NCI-H748 (cell line): ENCODE measurements around the gene ATG16L2.
A peak's percentile ranks its signal among the peaks of the same experiment; 100 is the strongest.
"Not testable (repeated sequence)": the region's sequence is repeated elsewhere in the genome, so short reads cannot be mapped to it uniquely, and the experiment has no call there.

Experiments
- DNase-seq: peaks from one replicate; lab custom pipeline; 2025; ENCODE audit not compliant: unreplicated experiment; lab: John Stamatoyannopoulos, UW

ATG16L2 gene

DNA sequence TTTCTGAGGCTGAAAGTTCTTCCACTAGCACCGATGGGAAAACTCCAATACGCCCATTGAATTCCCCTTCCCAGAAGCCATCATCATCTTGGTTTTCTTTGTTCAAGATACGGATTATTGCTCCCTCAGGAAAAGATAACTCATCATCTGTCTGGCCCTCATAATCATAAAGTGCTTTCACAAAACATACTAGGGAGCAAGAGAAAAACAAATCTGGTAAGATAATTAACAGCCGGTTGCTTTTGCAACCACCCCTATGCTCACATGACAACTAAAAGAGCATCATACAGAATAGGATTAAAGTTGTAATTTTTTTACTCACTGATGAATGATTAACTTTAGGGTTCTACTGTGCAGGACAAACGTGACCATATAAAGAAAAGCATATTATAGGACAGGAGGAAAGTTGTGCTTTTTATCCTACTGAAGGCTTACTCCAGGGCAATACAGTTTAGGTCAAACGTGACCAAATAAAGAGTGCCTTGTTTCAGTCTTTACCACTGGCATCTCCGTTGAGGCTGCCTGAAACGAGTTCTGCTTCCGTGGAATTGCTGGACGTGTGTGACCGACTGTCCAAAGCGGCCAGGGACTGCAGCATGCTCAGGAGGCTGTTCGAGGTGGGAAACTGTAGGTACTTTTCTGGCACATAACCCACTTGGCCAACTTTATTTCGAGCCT lies 28.6 kb downstream of the ATG16L2 start:
- no peak for DNase-seq

GRCh38 chr11:72844356-72844755 lies 30.1 kb downstream of the ATG16L2 start:
- no peak for DNase-seq

DNA sequence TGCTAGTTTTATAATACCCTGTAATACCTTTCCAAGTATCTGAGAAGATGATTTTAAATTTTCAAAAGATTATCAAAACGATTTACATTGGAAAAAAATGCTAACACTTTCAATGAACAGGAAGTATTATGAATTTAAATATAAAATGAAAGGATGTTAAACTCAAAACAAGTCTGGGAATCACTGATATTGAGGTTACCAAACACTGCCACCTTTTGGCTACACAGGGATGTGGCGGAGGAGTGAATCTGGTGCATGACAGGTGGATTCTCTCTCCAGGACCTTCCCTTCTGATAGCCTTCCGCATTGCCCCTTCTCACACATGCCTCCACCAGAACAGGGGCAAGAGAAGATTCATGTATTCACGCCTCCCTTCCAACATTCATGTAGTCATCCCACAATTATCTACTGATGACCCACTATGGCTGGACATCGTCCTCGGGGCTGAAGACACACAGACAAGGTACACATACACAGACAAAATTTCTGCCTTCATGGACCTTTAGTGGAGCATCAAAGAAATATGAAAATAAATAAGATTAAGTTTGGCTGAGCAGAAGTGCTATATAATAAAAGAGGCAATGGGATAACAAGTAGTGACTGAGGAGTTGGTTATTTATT lies 34.7 kb downstream of the ATG16L2 start:
- DNase-seq, result peak; percentile 37

DNA sequence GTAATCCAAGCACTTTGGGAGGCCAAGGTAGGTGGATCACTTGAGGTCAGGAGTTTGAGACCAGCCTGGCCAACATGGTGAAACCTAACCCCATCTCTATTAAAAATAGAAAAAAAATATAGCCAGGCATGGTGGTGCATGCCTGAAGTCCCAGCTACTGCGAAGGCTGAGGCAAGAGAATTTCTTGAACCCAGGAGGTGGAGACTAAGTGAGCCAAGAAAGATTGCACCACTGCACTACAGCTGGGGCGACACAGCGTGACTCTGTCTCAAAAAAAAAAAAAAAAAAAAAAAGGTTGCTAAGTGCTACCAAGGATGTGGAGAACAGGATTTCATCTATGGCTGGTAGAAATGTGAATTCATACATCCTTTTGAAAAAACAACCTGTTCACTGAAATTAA lies 36.6 kb downstream of the ATG16L2 start:
- no peak for DNase-seq

- no peak for DNase-seq
Observed at GRCh38 chr11:72851726-72852125, 37.5 kb downstream of the ATG16L2 start.

- peak; percentile 76 for DNase-seq
Observed at GRCh38 chr11:72856065-72856464, 41.9 kb downstream of the ATG16L2 start.

DNA sequence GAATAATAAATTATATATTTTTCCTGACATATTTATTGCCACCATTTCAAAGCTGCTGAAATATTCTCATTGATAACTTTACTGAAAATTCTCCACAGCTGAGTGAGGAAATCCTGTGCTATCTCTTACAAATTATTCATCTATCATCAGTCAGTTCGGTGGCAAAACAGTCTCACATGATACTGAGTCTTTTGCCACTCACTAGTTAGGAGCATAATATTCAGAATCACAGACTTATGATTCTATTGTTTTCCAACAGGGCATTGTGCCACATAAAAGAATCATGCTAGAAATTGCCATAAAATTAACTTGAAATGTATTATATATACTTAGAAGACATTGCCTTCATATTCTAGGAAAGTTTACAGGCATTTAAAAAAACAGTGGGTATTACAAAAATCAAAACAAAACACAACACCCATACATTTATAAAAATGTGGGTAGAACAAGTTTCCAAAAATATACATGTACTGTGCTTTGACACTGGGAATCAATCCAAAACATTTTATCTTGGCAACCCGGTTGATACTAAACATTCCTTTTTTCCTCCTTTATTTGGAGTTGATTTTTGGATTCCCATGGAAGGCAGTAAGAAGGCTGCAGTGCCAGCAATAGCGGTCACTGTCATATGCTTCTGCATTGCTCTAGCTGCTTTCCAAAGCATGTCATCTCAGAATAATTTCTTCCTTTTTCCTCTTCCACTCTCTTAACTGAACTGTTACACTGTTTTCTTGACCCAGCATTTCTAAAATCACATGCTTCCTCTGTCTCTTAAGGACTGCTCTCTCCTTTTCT lies 42.5 kb downstream of the ATG16L2 start:
- DNase-seq, result no peak

DNA sequence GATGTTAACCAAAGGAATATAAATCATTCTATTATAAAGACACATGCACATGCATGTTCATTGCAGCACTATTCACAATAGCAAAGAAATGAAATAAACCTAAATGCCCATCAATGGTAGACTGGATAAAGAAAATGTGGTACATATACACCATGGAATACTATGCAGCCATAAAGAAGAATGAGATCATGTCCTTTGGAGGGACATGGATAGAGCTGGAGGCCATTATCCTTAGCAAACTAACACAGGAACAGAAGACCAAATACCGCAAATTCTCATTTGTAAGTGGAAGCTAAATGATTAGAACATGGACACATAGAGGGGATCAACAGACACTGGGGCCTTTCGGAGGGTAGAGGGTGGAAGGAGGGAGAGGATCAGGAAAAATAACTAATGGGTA lies 44.1 kb downstream of the ATG16L2 start:
- not testable (repeated sequence) for DNase-seq

GRCh38 chr11:72859126-72859525 lies 44.9 kb downstream of the ATG16L2 start:
- DNase-seq, result no peak

GRCh38 chr11:72860010-72860409 lies 45.8 kb downstream of the ATG16L2 start:
- no peak for DNase-seq

GRCh38 chr11:72860592-72860991 lies 46.4 kb downstream of the ATG16L2 start:
- no peak for DNase-seq

DNA sequence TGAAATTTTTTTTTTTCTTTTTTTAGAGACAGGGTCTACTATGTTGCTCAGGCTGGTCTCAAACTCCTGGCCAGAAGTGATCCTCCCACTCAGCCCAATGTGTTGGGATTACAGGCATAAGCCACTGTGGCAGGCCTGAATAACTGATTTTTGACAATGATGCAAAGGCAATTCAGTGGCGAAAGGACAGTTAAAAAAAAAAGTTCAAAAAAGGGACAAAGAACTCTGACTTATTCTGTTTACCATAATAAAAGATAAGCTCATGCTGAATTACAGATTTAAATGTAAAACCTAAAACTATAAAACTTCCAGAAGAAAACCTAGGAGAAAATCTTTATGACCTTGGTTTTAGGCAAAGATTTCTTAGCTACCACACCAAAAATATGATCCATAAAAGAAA lies 48.9 kb downstream of the ATG16L2 start:
- DNase-seq, result no peak

DNA sequence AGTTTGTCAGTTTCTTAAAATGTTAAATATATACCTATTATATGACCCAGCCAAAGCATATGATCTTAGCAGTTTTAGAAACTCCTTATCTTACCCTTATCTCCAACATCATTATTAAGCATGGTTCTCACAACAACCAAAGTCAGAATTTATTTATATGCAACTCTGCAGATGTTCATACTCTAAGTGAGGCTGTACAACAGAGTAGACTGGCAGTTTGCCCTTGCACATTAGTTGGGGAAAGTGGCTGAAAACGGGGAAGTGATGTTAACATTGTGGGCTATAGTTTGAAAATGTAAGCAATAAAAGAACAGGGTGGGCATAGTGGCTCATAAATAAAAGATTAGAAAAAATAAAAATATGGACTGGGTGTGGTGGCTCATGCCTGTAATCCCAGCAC lies 49.7 kb downstream of the ATG16L2 start:
- DNase-seq, result no peak

DNA sequence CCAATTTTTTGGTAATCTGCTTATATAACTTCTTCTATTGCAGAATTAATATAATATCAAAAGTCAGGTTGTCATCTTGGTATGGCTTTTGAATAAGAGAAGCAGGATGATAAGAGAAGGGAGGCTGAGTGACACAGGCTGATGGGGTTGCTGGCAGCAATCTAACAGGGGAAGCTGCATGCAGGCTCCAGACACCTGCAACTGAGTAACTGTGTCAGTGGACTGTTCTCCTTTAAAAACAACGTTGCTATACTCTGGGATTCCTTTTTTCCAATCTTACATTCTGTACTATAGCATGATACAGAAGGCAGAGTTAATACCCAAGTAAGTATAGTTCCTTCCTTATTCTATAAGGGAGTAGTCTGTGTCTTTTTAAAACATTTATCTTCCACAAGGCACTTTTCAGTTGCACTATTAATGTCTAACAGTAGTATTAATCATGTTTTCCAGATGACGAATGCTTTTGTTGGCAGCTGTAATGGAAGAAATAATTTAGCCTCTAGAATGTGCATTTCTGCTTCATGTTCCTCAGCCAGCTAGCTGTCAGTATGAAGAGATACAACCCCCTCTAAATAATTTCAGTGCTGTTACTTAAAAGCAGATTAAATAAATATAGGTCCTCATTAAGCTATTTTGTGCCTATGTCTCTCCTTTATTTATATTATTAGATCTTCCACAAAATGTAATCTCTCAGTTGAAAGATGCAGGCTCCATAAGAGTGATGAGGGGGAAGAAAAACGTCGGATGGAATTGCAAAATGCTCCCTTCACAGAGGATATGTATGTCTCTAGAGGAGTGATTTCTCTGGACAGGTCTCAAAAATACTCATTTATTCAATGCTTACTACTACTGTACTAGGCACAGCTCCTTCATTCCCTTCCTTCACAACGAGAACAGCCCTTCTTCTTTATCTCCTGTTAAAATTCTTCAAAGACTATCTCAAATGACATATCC lies 50.8 kb downstream of the ATG16L2 start:
- DNase-seq, result no peak

GRCh38 chr11:72867970-72868369 lies 53.8 kb downstream of the ATG16L2 start:
- DNase-seq, result no peak

- no peak for DNase-seq
Observed at GRCh38 chr11:72869831-72870230, 55.6 kb downstream of the ATG16L2 start.

DNA sequence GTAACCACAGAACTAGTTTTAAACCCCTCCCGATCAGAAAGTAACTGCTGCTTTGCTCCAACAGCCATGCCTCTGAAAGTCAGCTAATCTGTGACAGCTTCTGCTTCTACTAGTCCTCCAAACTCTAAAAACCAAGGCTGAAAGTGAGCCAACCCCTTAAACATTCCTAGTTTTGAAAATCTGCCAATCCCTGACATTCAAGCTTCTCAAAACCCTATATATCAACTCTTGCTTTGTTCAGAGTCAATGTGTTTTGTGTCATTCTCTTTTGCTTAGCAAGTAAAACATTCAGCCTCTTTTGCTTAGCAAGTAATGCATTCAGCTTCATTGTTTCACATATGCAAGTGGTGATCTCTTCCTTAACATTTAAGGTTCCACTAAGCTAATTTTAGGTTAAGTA lies 56.9 kb downstream of the ATG16L2 start:
- DNase-seq, result no peak

GRCh38 chr11:72872012-72872411 lies 57.8 kb downstream of the ATG16L2 start:
- DNase-seq, result no peak

DNA sequence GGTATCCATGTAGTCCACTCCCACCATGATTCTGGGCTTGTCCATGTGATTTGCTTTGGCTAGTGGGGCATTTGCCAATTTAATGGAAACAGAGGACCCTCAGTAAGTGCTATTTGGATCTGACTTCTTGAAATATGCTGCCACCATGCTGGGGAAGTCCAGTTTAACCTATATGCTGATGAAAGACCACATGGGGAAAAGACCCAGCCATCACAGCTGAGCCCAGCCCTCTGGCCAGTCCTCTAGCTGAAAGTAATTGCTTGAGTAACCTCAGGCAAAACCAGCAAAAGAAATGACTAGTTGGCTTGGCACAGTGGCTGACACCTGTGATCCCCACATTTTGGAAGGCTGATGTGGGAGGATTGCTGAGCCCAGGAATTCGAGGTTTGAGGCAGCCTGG lies 61.5 kb downstream of the ATG16L2 start:
- no peak for DNase-seq

DNA sequence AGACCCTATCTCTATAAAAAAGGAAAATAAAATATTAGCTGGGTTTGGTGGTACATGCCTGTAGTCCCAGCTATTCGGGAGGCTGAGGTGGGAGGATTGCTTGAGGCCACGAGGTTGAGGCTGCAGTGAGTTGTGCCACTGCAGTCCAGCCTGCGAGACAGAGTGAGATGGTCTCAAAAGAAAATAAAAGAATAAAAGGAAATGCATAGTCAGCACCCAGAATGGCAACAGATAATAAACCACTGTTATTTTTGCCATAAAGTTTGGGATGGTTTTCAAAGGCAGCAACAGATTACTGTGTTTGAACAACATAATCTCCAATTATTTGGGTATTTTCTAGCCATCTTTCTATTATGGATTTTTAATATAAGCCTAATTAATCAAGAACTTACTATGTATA lies 61.9 kb downstream of the ATG16L2 start:
- DNase-seq, result no peak
